Head of caudate nucleus (tissue), 42 donors: Measurements from ENCODE around the gene HRCT1.

Experiments
- DNase-seq, 42 donors: peaks; one replicate each; pipeline versions ENCODE4 v3.0.0 to v3.0.0-alpha.2; 2020 to 2021; ENCODE audit warnings: mixed read lengths in 7 of 42
- intact Hi-C: fragments of 100-400 bp; cut with DNase I; formaldehyde crosslinking; loops from one replicate; pipeline ENCODE4 v1.15.0; 2022

HRCT1 gene

DNA sequence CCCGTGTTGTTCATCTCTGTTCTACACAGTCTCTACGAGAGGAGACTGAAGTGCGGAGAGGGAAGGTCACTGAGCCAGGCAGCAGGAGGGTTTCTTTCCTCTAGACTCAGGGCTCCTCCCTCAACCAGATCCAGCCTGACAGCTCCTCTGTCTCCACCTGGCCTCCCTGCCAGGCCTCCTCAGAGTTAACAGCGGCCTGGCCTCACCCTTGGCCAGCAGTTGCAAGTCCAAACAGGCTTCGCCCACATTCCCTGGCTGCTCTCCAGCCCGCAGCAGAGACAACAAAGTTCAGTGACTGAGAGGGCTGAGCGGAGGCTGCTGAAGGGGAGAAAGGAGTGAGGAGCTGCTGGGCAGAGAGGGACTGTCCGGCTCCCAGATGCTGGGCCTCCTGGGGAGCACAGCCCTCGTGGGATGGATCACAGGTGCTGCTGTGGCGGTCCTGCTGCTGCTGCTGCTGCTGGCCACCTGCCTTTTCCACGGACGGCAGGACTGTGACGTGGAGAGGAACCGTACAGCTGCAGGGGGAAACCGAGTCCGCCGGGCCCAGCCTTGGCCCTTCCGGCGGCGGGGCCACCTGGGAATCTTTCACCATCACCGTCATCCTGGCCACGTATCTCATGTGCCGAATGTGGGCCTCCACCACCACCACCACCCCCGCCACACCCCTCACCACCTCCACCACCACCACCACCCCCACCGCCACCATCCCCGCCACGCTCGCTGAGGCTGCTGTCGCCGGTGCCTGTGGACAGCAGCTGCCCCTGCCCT is at the start of gene HRCT1:
HRCT1 (plus strand) TSS at position 291 of the 768 bp plus-strand sequence; CDS start at position 377, 86 bp downstream.
- intact Hi-C loops = no loop called here

DNA sequence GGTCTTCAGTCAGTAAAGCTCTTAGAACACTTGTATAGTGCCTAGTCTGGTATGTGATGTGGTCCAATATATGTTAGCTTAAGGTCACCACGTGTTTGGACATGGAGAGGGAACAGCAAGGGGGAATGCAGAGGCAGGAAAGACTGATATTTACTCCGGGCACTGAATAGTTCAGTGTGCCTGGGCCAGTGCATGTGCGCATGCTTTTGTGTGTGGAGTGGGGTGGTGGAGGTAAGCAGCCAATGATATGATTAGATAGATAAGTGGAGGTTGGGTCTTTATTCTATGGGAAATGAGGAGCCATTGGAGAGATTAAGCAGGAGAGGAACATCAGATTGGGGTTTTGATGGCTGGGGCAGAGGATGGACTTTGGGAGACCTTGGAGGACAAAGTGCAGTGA is 49.8 kb upstream of the HRCT1 start:
- intact Hi-C loops = no loop called here
- peak in 4 of 42 donors; percentile 5 to 22 (median 10) for DNase-seq

More for the DNA sequence above, at the start of gene HRCT1:
- peak in 24 of 42 donors; percentile 12 to 63 (median 38) for DNase-seq

DNA sequence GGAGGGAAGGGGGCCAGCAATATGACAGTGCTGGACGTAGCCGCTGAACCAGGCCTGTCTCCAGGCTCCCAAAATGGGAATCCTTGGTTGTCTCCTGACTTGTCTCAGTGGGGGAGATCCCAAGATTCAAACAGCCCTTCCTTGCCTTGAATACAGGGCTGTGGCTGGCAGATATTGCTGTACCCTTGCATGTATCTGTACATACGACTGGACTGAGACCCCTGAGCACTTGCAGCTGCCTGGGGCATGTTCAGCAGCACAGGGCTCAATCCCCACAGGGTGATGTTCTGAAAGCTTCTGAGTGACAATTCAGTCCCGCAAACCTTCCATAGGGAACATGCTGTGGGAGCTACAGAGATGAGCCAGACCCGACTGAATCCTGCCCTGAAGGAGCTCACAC is 49.1 kb upstream of the HRCT1 start:
- intact Hi-C loops = no loop called here
- peak in 6 of 42 donors; percentile 2 to 26 (median 12) for DNase-seq

DNA sequence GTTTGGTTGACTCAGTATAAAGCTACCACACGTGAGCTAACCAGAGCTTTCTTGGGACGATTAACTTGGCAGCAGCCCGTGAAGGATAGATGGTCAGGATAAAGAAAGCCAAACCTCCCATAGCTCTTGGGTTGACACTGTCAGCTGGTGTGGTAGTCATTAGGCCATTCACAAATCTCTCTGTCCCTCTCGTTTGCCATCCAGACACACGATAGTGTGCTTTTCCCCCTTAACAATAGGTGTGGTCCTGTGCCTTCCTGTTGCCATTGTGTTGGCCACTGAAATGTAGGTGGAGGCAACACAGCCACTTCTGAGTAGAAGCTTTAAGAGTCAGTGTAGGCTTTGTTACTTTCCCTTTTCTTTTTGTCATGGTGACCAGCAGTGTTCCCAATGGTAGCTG is 47.5 kb upstream of the HRCT1 start:
- DNase-seq = peak in 1 of 42 donors; percentile 4
- intact Hi-C loops = no loop called here

DNA sequence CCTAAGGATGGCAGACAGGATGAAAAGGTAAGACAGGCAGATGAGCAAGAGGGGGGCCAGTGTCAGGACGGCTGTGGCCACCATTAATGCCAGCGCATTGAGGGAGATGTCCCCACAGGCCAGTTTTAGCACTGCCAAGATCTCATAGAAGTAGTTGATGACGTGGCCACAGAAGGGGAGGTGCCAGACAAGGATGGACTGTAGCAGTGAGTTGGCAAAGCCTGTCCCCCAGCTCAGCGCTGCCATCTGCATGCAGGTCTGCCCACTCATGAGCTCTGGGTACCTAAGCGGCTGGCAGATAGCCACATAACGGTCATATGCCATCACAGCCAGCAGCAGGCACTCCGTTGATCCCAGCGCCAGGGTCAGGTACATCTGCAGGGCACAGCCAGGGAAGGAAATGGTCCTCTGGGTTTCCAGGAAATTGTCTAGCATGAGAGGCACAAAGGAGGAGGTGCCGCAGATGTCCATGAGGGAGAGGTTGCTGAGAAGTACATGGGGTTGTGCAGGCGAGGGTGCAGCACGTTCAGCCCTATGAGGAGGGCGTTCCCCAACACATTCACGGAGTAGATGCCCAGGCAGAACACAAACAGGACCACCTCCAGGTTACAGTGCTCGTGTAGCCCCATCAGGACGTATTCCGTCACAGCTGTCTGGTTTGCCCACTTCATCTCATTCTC is 46.6 kb upstream of the HRCT1 start:
- intact Hi-C loops = no loop called here
- peak in 7 of 42 donors; percentile 8 to 41 (median 17) for DNase-seq

DNA sequence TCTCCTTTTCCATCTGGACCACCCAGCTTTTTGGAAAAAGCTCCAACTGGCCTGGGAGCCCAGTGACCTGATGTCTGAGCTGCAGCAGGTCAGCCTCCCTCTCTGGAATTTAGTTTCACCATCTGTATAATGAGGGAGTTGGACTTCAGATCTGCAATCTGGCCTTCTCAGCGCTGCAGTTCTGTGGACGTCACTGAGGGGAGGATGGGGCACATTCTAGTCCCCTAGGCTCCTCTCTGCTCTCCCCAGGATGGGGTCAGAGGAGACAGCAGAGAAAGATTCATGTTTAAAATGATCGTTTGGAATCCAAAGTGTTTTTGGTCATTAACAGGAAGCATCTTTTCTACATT is 46.0 kb upstream of the HRCT1 start:
- intact Hi-C loops = no loop called here
- DNase-seq = peak in 4 of 42 donors; percentile 3 to 16 (median 10)

DNA sequence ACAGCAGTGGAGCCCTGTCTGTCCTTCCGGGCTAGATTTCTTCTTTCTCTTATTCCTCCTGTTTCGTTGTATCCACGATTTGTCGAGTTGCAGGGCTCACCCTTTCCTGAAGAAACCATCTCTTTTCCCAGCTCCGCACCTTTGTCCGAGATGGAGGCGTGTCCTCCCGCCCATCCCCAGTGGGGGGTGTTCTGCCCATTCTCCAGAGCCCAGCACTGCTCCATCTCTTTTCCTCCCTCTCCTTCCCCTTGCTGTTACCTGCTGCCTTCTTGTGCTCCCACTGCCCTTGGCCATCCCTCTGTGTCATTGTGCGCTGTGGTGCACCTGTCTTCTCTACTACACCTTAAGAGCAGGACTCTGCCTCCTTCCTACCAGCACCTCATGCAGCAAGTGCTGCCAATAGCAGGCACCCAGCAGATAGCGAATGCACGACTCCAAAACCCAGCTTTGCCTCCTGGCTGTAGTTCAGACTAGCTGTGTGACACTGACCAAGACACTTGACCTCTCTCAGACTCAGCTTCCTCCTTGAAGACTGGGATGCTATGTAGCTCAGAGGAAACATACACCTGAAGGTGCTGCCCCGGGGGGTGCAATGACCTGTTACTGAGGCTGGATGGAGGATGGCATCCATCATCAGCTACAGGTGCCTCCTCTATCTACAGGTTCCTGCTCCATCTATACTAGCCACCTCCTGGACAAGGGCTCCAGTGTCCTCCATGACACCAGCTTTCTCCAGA is 44.7 kb upstream of the HRCT1 start:
- DNase-seq = peak in 5 of 42 donors; percentile 4 to 33 (median 15)
- intact Hi-C loops = no loop called here

DNA sequence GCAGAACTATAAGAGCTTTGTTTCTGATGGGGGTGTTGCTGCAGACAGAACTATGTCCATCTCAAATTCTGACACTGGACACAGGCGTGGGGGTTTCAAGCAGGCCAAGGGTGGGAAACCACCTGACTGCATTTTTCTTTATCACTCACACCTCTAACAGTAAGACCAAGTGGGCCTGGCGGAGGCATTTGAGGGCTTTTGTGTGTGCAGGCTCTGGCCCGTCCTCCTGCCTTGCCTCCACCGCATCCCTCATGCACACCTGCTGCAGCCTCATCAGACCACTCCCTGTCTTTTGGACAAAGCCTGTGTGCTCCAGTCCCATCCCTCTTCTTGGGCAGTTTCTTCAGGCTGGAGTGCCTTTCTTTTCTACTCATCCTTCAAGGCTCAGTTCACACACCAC is 43.7 kb upstream of the HRCT1 start:
- intact Hi-C loops = no loop called here
- DNase-seq = peak in 5 of 42 donors; percentile 3 to 31 (median 12)

DNA sequence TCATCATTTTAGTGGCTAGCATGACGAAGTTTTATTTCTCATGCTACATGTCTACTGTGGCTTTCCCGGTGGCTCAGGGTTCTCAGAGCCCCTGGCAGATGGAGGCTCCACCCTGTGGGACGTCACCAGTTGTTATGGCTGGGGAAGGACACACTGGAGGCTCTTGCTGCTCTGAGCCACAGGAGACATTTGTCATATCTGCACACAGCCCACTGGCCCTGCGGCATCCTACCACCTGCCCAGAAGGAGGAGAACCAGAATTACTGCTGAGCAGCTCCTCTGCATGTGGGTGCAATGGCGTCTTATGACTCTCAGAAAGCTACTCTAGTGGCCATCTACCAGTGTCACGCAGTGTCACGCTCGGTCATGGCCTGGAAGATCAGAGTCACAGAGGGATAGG is 42.4 kb upstream of the HRCT1 start:
- peak in 6 of 42 donors; percentile 4 to 32 (median 19) for DNase-seq
- intact Hi-C loops = no loop called here

DNA sequence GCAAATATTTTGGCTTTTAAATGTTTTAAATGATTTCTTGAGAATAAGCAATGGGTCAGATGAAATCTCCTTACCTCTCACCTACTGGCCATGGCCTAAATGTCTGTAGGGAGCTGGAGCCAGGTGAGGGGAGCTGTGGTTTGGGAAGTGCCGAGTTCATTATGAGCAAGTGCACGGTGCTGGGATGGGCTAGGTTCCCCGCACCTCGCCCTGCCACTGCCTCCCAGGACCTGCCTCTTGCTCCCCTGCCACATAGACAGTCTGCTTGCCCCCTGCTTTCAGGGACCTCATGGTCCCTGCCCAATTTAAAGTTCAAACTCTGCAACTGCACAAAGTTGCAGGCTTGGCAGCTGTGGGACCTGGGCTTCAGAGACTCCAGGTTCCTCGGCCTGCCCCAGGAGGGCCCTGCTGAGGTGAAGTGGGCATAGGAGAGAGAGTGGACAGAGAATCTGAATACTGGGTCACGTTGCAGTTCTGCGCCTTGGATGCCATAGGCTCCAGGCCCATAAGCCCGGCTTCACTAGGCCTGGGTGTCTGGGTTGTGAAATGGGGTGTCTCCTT is 41.2 kb upstream of the HRCT1 start:
- intact Hi-C loops = no loop called here
- DNase-seq = peak in 2 of 42 donors; percentile 7 to 26

DNA sequence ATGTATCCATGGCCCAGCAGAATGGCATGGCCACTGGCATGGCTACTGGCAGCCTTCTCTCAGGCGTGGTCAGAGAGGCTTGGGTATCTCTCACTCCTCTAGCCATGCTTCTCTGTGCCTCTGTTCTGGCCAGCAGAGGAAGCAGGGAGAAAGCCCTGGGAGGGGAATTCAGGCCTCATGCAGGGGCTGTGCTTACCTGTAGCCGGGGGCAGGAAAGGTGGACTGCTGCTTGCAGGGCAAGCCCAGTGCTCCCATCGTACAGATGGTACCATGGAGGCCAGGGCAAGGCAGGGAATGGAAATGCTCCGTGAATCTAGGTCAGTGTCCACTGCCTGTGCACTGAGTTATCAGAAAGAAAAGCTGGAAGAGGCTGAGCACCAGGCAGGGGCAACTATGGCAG is 38.5 kb upstream of the HRCT1 start:
- intact Hi-C loops = no loop called here
- DNase-seq = peak in 3 of 42 donors; percentile 5 to 21 (median 19)

DNA sequence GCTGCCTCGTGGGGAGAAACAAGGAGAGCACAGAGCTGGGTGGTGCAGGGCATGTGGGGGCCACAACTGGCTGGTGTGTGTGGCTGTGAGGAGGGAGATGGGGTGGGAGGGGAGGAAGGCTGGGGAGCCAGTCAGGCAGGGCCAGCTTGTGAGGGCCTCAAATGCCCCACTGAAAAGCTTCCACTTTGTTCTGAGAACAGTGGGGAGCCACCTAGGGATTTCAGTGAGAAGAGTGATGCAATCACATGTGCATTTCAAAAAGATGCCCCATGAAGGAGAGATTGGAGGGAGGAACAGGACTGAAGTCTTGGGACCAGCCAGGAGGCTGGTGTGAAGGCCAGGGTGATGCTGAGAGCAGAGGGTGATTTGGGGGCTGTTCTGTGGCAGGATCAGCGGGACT is 37.1 kb upstream of the HRCT1 start:
- intact Hi-C loops = no loop called here
- peak in 1 of 42 donors; percentile 8 for DNase-seq

DNA sequence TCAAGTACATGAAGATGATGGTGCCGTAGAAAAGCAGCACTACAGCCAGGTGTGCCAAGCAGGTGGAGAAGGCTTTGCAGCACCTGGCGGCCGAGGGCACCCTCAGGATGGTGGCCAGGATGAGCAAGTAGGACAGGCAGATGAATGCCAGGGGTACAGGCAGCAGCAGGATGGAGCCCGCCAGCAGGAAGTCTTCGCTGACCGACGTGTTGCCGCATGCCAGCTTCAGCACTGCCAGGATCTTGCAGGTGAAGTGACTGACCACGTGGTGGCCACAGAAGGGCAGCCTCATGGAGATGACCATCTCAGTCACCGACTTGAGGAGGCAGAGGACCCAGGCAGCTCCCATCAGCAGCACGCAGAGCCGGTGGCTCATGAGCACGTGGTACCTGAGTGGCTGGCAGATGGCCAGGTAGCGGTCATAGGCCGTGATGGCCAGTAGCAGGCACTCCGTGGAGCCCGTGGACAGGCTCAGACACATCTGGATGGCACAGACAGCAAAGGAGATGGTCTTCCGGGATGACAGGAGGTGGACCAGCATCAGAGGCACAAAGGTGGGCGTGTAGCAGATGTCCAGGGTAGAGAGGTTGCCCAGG is 36.3 kb upstream of the HRCT1 start:
- peak in 2 of 42 donors; percentile 17 to 22 for DNase-seq
- intact Hi-C loops = no loop called here

DNA sequence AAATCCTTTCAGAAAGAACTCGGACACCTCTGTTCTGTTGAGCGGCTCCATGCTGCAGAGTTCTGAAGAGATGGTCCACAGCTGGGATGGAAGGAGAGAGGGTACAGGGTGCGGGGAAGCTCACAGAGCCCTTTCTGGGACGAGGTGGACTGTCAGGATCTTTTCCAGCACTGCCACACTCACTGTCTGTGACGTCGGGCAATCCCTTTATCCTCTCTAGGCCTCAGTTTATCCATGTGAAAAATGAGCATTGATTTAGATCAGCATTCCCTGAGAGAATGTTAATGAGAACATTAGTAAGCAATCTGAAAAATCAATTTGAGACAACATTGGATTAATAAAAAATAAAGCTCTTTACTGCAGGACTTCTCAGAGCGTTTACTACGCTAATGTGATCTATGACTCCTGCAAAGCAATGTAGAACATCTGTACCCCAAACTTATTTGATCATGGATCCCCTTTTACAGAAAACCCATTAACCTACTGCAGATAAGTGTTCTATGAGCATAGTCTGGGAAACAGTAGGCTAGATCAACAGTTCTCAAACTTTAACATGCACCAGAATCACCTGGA is 35.6 kb upstream of the HRCT1 start, which contains the start of gene OR13J1:
OR13J1 (minus strand) TSS at position 51 of the 573 bp plus-strand sequence; CDS start at position 51, 0 bp downstream.
- intact Hi-C loops = no loop called here
- no peak for DNase-seq

DNA sequence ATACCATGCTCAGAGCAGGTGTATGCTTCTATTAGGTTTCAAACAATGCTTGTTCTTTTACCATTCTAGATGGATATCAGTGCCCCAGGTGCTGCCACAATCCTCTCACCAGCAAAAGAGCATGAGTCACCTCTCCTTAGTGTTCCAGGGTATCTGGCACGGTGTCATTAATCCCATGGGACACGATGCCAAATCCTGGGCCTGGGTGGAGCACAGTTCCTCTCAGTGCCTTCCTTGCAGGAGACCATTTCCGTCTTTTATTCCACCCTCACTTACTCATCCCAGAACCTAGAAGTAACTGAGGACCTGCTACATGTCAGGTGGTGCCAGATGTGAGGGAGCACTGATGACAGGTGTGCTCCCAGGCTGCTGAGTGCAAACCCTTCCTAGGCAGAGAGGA is 34.5 kb upstream of the HRCT1 start:
- intact Hi-C loops = no loop called here
- peak in 2 of 42 donors; percentile 16 to 20 for DNase-seq

DNA sequence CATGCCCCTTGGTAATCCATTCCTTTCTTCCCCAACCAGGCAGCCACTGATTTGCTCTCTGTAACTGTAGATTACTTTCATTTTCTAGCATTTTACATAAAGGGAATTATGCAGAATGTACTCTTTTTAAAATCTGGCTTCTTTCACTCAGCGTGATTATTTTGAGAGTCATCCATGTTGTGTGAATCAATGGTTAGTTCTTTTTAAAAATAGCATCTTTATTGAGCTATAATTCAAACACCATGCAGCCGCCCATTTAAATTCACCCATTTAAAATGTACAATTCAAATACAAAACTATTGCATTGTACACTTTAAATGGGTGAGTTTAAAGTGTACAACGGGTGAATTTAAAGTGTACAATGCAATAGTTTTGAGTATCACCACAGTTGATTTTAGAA is 33.5 kb upstream of the HRCT1 start:
- intact Hi-C loops = no loop called here
- DNase-seq = no peak

DNA sequence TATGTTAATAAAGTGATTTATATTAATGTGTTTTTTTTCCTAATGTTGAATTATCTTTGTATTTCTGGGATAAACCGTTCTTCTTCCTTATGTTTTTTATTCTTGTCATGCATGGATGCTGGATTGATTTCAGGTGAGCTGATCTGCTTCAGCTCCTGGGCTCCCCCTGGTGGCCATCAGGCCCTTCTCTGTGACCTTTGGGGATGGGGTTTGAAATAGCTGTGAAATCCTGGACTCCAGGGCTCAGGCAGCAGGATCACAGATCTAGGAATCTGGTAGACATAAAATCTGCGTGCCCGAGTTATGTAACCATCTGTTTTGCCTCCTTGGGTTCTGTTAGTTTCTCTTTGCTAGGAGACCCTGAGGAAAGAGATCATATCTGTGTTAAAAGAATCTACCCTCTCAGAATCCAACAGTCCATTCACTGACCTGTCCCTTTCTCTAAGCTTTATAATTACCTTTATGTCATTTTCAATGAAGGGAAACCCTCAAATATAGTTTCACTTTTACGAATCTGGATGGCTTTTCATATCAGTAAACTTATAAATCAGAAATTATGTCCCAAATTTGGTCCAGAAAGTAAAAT is 23.6 kb upstream of the HRCT1 start:
- intact Hi-C loops = loop anchor here (5.0 kb wide), 1 partner anchor 90 kb away; the partner anchor contains the start of gene NPR2
- peak; percentile 73 to 95 (median 90) for DNase-seq

DNA sequence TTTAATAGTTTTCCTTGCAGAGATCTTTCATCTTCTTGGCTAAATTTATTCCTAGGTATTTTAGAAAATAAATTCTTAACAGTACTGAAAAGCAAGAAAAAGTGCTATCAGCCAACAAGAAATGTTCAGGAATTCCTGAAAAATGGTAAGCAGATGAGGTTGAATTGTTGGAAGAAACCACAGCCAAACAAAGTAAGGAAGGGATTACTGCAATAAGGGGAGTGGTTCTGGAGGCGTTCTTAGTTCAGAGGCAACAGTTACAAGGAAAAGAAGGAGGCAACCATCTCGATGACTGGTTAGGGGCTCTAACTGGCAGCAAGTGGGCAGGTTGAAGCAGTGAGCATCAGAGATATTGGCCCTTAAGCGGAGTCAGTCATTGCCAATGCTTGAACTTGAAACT is 23.0 kb upstream of the HRCT1 start:
- intact Hi-C loops = loop anchor here (5.0 kb wide), 1 partner anchor 91 kb away; the partner anchor contains the start of gene NPR2
- DNase-seq = no peak
